Vagina (tissue), 2 donors: ENCODE measurements around the gene IQGAP3.

Source experiments
- CTCF ChIP-seq, 3 experiments: fragments of 450-650 bp in 2 of 3; fragments of 200-600 bp in 1 of 3; sonication (generic) in 1 of 3; IDR thresholded peaks; one replicate each; pipeline ENCODE4 v1.5.1; 2017 to 2019; ENCODE audit warnings: antibody characterized with exemption in 3 of 3, mild to moderate bottlenecking in 2 of 3, moderate library complexity in 2 of 3
- POLR2A ChIP-seq, 2 donors: fragments of 450-650 bp; IDR thresholded peaks; one replicate each; pipeline ENCODE4 v1.6.1; 2017; ENCODE audit warnings: antibody characterized with exemption in 2 of 2, mild to moderate bottlenecking in 2 of 2, moderate library complexity in 2 of 2

- TF ChIP-seq CTCF (IDR thresholded peaks at IDR 0.05) (no peak), POLR2A (IDR thresholded peaks at IDR 0.05) (no peak)
These were observed 78.6 kb downstream of the IQGAP3 start for GRCh38 chr1:156493742-156494141.
